WTC11 (cell line): Measurements from ENCODE around the gene NCOA3.

Experiments
- CREM ChIP-seq: sonication (generic); formaldehyde crosslinking; IDR thresholded peaks from 2 replicates; pipeline ENCODE4 v1.8.1; 2022; ENCODE audit warnings: mild to moderate bottlenecking, missing genetic modification reagents, moderate library complexity
- JUN ChIP-seq: sonication (generic); formaldehyde crosslinking; IDR thresholded peaks from 2 replicates; pipeline ENCODE4 v1.8.0; 2023; ENCODE audit warnings: mild to moderate bottlenecking, missing genetic modification reagents
- NR1H2 ChIP-seq: sonication (generic); formaldehyde crosslinking; IDR thresholded peaks from 2 replicates; pipeline ENCODE4 v1.9.0; 2021; ENCODE audit warnings: mild to moderate bottlenecking, moderate library complexity, missing genetic modification reagents
- NR2C2 ChIP-seq: sonication (generic); formaldehyde crosslinking; IDR thresholded peaks from 2 replicates; pipeline ENCODE4 v1.8.0; 2022; ENCODE audit warnings: mild to moderate bottlenecking, missing genetic modification reagents
- PRRX2 ChIP-seq: fragments of 250-450 bp; sonication (Bioruptor Pico); IDR thresholded peaks from 2 replicates; pipeline ENCODE4 v1.8.0; 2021; ENCODE audit warnings: mild to moderate bottlenecking
- SMAD3 ChIP-seq: sonication (generic); formaldehyde crosslinking; IDR thresholded peaks from 2 replicates; pipeline ENCODE4 v1.8.0; 2022; ENCODE audit warnings: missing genetic modification reagents, mild to moderate bottlenecking, borderline replicate concordance
- TF ChIP-seq, protein P1 (sequence below): fragments of 200-600 bp; IDR thresholded peaks from 2 replicates; pipeline ENCODE4 v1.8.0; 2022; ENCODE audit warnings: antibody characterized with exemption
- TF ChIP-seq, protein P2 (sequence below): sonication (generic); formaldehyde crosslinking; IDR thresholded peaks from 2 replicates; pipeline ENCODE4 v1.8.1; 2023; ENCODE audit warnings: mild to moderate bottlenecking, missing genetic modification reagents
- TF ChIP-seq, protein P3 (sequence below): sonication (generic); formaldehyde crosslinking; IDR thresholded peaks from 2 replicates; pipeline ENCODE4 v1.8.1; 2022; ENCODE audit warnings: low read depth, mild to moderate bottlenecking, moderate library complexity, missing genetic modification reagents, borderline replicate concordance
- TF ChIP-seq, protein P4 (sequence below): sonication (generic); formaldehyde crosslinking; IDR thresholded peaks from 2 replicates; pipeline ENCODE4 v1.8.0; 2022; ENCODE audit warnings: mild to moderate bottlenecking, missing genetic modification reagents
- TF ChIP-seq, protein P5 (sequence below): sonication (generic); formaldehyde crosslinking; IDR thresholded peaks from 2 replicates; pipeline ENCODE4 v1.8.1; 2022; ENCODE audit warnings: missing genetic modification reagents, borderline replicate concordance
- TF ChIP-seq, protein P6 (sequence below): sonication (generic); formaldehyde crosslinking; IDR thresholded peaks from 2 replicates; pipeline ENCODE4 v1.8.1; 2022; ENCODE audit warnings: low read depth, missing genetic modification reagents, borderline replicate concordance
- TF ChIP-seq, protein P7 (sequence below): sonication (generic); formaldehyde crosslinking; conservative IDR thresholded peaks from 2 replicates; pipeline ENCODE4 v1.8.1; 2023; ENCODE audit warnings: mild to moderate bottlenecking, low read depth, missing genetic modification reagents, moderate library complexity
- TF ChIP-seq, protein P8 (sequence below): sonication (generic); formaldehyde crosslinking; IDR thresholded peaks from 2 replicates; pipeline ENCODE4 v1.8.0; 2022; ENCODE audit warnings: mild to moderate bottlenecking, missing genetic modification reagents

DNA sequence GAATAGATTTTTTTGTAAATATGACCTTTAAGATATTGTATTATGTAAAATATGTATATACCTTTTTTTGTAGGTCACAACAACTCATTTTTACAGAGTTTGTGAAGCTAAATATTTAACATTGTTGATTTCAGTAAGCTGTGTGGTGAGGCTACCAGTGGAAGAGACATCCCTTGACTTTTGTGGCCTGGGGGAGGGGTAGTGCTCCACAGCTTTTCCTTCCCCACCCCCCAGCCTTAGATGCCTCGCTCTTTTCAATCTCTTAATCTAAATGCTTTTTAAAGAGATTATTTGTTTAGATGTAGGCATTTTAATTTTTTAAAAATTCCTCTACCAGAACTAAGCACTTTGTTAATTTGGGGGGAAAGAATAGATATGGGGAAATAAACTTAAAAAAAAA lies 152.7 kb downstream of the NCOA3 start:
- no peak for TF ChIP-seq PRRX2 (CRISPR knock-in tag)
- TF ChIP-seq, protein P1, sequence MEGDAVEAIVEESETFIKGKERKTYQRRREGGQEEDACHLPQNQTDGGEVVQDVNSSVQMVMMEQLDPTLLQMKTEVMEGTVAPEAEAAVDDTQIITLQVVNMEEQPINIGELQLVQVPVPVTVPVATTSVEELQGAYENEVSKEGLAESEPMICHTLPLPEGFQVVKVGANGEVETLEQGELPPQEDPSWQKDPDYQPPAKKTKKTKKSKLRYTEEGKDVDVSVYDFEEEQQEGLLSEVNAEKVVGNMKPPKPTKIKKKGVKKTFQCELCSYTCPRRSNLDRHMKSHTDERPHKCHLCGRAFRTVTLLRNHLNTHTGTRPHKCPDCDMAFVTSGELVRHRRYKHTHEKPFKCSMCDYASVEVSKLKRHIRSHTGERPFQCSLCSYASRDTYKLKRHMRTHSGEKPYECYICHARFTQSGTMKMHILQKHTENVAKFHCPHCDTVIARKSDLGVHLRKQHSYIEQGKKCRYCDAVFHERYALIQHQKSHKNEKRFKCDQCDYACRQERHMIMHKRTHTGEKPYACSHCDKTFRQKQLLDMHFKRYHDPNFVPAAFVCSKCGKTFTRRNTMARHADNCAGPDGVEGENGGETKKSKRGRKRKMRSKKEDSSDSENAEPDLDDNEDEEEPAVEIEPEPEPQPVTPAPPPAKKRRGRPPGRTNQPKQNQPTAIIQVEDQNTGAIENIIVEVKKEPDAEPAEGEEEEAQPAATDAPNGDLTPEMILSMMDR, result no peak
- TF ChIP-seq, protein P2, sequence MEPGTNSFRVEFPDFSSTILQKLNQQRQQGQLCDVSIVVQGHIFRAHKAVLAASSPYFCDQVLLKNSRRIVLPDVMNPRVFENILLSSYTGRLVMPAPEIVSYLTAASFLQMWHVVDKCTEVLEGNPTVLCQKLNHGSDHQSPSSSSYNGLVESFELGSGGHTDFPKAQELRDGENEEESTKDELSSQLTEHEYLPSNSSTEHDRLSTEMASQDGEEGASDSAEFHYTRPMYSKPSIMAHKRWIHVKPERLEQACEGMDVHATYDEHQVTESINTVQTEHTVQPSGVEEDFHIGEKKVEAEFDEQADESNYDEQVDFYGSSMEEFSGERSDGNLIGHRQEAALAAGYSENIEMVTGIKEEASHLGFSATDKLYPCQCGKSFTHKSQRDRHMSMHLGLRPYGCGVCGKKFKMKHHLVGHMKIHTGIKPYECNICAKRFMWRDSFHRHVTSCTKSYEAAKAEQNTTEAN (CRISPR knock-in tag), result no peak
- no peak for TF ChIP-seq CREM (CRISPR knock-in tag)
- TF ChIP-seq JUN, result no peak
- no peak for TF ChIP-seq NR2C2 (CRISPR knock-in tag)
- TF ChIP-seq, protein P3, sequence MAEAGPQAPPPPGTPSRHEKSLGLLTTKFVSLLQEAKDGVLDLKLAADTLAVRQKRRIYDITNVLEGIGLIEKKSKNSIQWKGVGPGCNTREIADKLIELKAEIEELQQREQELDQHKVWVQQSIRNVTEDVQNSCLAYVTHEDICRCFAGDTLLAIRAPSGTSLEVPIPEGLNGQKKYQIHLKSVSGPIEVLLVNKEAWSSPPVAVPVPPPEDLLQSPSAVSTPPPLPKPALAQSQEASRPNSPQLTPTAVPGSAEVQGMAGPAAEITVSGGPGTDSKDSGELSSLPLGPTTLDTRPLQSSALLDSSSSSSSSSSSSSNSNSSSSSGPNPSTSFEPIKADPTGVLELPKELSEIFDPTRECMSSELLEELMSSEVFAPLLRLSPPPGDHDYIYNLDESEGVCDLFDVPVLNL (CRISPR knock-in tag), result no peak
- TF ChIP-seq, protein P4, sequence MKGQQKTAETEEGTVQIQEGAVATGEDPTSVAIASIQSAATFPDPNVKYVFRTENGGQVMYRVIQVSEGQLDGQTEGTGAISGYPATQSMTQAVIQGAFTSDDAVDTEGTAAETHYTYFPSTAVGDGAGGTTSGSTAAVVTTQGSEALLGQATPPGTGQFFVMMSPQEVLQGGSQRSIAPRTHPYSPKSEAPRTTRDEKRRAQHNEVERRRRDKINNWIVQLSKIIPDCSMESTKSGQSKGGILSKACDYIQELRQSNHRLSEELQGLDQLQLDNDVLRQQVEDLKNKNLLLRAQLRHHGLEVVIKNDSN (CRISPR knock-in tag), result no peak
- no peak for TF ChIP-seq NR1H2 (CRISPR knock-in tag)
- TF ChIP-seq, protein P5, sequence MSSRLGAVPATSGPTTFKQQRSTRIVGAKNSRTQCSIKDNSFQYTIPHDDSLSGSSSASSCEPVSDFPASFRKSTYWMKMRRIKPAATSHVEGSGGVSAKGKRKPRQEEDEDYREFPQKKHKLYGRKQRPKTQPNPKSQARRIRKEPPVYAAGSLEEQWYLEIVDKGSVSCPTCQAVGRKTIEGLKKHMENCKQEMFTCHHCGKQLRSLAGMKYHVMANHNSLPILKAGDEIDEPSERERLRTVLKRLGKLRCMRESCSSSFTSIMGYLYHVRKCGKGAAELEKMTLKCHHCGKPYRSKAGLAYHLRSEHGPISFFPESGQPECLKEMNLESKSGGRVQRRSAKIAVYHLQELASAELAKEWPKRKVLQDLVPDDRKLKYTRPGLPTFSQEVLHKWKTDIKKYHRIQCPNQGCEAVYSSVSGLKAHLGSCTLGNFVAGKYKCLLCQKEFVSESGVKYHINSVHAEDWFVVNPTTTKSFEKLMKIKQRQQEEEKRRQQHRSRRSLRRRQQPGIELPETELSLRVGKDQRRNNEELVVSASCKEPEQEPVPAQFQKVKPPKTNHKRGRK (CRISPR knock-in tag), result no peak
- TF ChIP-seq, protein P6, sequence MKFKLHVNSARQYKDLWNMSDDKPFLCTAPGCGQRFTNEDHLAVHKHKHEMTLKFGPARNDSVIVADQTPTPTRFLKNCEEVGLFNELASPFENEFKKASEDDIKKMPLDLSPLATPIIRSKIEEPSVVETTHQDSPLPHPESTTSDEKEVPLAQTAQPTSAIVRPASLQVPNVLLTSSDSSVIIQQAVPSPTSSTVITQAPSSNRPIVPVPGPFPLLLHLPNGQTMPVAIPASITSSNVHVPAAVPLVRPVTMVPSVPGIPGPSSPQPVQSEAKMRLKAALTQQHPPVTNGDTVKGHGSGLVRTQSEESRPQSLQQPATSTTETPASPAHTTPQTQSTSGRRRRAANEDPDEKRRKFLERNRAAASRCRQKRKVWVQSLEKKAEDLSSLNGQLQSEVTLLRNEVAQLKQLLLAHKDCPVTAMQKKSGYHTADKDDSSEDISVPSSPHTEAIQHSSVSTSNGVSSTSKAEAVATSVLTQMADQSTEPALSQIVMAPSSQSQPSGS (CRISPR knock-in tag), result no peak
- no peak for TF ChIP-seq SMAD3 (CRISPR knock-in tag)
- TF ChIP-seq, protein P7, sequence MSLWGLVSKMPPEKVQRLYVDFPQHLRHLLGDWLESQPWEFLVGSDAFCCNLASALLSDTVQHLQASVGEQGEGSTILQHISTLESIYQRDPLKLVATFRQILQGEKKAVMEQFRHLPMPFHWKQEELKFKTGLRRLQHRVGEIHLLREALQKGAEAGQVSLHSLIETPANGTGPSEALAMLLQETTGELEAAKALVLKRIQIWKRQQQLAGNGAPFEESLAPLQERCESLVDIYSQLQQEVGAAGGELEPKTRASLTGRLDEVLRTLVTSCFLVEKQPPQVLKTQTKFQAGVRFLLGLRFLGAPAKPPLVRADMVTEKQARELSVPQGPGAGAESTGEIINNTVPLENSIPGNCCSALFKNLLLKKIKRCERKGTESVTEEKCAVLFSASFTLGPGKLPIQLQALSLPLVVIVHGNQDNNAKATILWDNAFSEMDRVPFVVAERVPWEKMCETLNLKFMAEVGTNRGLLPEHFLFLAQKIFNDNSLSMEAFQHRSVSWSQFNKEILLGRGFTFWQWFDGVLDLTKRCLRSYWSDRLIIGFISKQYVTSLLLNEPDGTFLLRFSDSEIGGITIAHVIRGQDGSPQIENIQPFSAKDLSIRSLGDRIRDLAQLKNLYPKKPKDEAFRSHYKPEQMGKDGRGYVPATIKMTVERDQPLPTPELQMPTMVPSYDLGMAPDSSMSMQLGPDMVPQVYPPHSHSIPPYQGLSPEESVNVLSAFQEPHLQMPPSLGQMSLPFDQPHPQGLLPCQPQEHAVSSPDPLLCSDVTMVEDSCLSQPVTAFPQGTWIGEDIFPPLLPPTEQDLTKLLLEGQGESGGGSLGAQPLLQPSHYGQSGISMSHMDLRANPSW (CRISPR knock-in tag), result no peak
- TF ChIP-seq, protein P8, sequence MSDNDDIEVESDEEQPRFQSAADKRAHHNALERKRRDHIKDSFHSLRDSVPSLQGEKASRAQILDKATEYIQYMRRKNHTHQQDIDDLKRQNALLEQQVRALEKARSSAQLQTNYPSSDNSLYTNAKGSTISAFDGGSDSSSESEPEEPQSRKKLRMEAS, result no peak
